Left ventricle myocardium inferior (tissue), 1 donor: ENCODE measurements around the gene XAGE2. TPM values are rescaled to one million over a fixed set of nuclear protein-coding genes. Genes with fewer than 3 reads are reported as not detected.

Experiments used
- DNase-seq: peaks from one replicate; pipeline ENCODE4 v3.0.0-alpha.2; 2020
- H3K27ac ChIP-seq: fragments of 200-600 bp; replicated peaks from 2 replicates; pipeline ENCODE4 v1.8.0; 2021
- H3K27me3 ChIP-seq: fragments of 200-600 bp; 2 replicates; pipeline ENCODE4 v1.8.0; 2021; ENCODE audit warnings: low read depth
- H3K36me3 ChIP-seq: fragments of 200-600 bp; 2 replicates; pipeline ENCODE4 v1.8.0; 2021
- H3K4me1 ChIP-seq: fragments of 200-600 bp; 2 replicates; pipeline ENCODE4 v1.8.0; 2021
- H3K4me3 ChIP-seq: fragments of 200-600 bp; 2 replicates; pipeline ENCODE4 v1.8.0; 2021; ENCODE audit warnings: mild to moderate bottlenecking, moderate library complexity
- H3K9me3 ChIP-seq: fragments of 200-600 bp; replicated peaks from 2 replicates; pipeline ENCODE4 v1.8.0; 2021
- CTCF ChIP-seq: fragments of 200-600 bp; IDR thresholded peaks from 2 replicates; pipeline ENCODE4 v1.8.0; 2021; ENCODE audit warnings: antibody characterized with exemption, mild to moderate bottlenecking, borderline replicate concordance
- intact Hi-C: fragments of 100-400 bp; cut with micrococcal nuclease; formaldehyde crosslinking; loops from one replicate; pipeline ENCODE4 v1.11.0; 2022
- microRNA-seq: library from miRNA; unstranded; fragments of <30 nt; microRNA quantifications from one replicate; pipeline ENCODE4 v1.2.0, GENCODE V29; 2020
- total RNA-seq: library from RNA; stranded (reverse); fragmentation: NEBNext Ultra II Directional; extraction: Animal tissue kit (Norgen Biotek cat#: 25700); gene quantifications from one replicate; pipeline ENCODE4 v1.2.1, GENCODE V29; 2021
- donor health status: DM: no; HTN: yes; CAD: no; lungs with severe emphysema.

XAGE2 gene
- total RNA-seq, 1 donor from 2014 or later = not detected

- TF ChIP-seq CTCF = no peak
- Histone ChIP-seq H3K36me3 (no peaks in the 10 kb centered on the region), H3K4me1 (no peaks in the 10 kb centered on the region), H3K4me3 (no peak overlapping the region), H3K27me3 (no peaks in the 10 kb centered on the region), H3K27ac (no peak overlapping the region), H3K9me3 (no peaks in the 10 kb centered on the region)
- DNase-seq = no peak
- intact Hi-C loops = no loop called here
Measured at GRCh38 chrX:52424656-52425055, 55.8 kb downstream of the XAGE2 start.

Small RNA genes within 50 kb of the gene (microRNA-seq; reads per million reads assigned to microRNA genes)
- not detected for gene MIR8088

Other genes with a start within 250 kb of the XAGE2 start
- 0.47 TPM for gene MAGED4, start 184.1 kb upstream of the XAGE2 start, total RNA-seq
- not detected for gene XAGE1A, start 126.8 kb downstream of the XAGE2 start, total RNA-seq
- not detected for gene XAGE1B, start 148.0 kb downstream of the XAGE2 start, total RNA-seq